GM18499 (cell line): ENCODE results near the gene PKM.

Source experiments
- ATAC-seq: cut with Tn5 transposase; IDR thresholded peaks from one replicate; pipeline ENCODE4 v1.9.1; 2021; ENCODE audit warnings: moderate number of reproducible peaks; ENCODE audit not compliant: insufficient read depth, unreplicated experiment

Gene PKM

GRCh38 chr15:72236381-72237003 is 5.5 kb upstream of the PKM start:
- no peak for ATAC-seq

- no peak for ATAC-seq
These were observed 4.3 kb upstream of the PKM start for GRCh38 chr15:72235298-72235697.

- ATAC-seq = no peak
These were observed 2.8 kb upstream of the PKM start for GRCh38 chr15:72233769-72234168.

- ATAC-seq = no peak
These were observed 966 bp upstream of the PKM start for GRCh38 chr15:72231833-72232478.

- ATAC-seq = no peak
These were observed 559 bp downstream of the PKM start for GRCh38 chr15:72230197-72231065.

GRCh38 chr15:72229947-72230196 is 1.1 kb downstream of the PKM start:
- ATAC-seq = no peak

GRCh38 chr15:72229076-72229946 is 1.7 kb downstream of the PKM start:
- no peak for ATAC-seq

GRCh38 chr15:72227720-72228119 is 3.3 kb downstream of the PKM start:
- no peak for ATAC-seq

GRCh38 chr15:72227192-72227586 is 3.8 kb downstream of the PKM start:
- no peak for ATAC-seq

GRCh38 chr15:72223278-72223677 is 7.7 kb downstream of the PKM start:
- ATAC-seq = no peak

- no peak for ATAC-seq
These were observed 8.6 kb downstream of the PKM start for GRCh38 chr15:72222393-72222792.

- ATAC-seq = no peak
These were observed 10.3 kb downstream of the PKM start for GRCh38 chr15:72220687-72221086.

GRCh38 chr15:72217216-72217615 is 13.8 kb downstream of the PKM start:
- no peak for ATAC-seq

- no peak for ATAC-seq
These were observed 14.9 kb downstream of the PKM start for GRCh38 chr15:72216079-72216478.

GRCh38 chr15:72207558-72208085 is 23.4 kb downstream of the PKM start:
- ATAC-seq = no peak

- no peak for ATAC-seq
These were observed 24.4 kb downstream of the PKM start for GRCh38 chr15:72206677-72207000.

- ATAC-seq = no peak
These were observed 24.9 kb downstream of the PKM start for GRCh38 chr15:72205896-72206676.

- ATAC-seq = no peak
These were observed 25.7 kb downstream of the PKM start for GRCh38 chr15:72205273-72205672.

- no peak for ATAC-seq
These were observed 27.5 kb downstream of the PKM start for GRCh38 chr15:72203507-72203837.
